Tibial nerve (tissue), 3 donors: ENCODE results near the gene SHISA8.

ENCODE experiments used
- POLR2A ChIP-seq, 2 donors: fragments of 450-650 bp; IDR thresholded peaks; one replicate each; pipeline ENCODE4 v1.6.1; 2017; ENCODE audit warnings: antibody characterized with exemption in 2 of 2, mild to moderate bottlenecking in 2 of 2, moderate library complexity in 2 of 2
- TF ChIP-seq, protein P1 (sequence below), 5 experiments: fragments of 200-600 bp in 3 of 5; fragments of 450-650 bp in 2 of 5; sonication (generic) in 3 of 5; IDR thresholded peaks; one replicate each; pipeline ENCODE4 v1.5.1; 2016 to 2019; ENCODE audit warnings: antibody characterized with exemption in 5 of 5, mild to moderate bottlenecking in 3 of 5, moderate library complexity in 2 of 5

DNA sequence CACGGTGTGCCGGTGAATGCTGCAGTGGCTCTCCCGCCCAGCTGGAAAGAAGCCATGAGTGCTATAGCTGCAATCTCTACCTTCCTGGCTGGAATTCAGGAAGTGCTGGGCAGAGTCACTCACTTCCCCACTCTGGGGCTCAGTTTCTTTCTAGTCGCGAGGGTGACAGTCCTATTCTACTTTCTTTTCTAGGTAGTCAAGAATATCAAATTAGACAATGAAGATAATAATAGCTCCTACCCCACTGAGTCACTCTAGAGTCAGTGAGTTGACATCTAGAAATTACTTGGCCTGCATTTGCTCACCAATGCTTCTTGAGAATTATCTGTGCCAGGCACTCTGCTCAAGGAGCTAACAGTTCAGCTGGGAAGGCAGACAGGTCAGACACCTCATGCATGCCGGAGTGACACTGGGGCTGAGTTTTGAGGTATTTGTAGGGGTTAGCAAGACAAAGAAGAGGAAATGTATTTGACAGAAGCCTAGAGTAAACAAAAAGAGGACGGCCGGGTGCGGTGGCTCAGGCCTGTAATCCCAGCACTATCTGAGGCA, 28.9 kb upstream of the SHISA8 start:
- TF ChIP-seq, protein P1, sequence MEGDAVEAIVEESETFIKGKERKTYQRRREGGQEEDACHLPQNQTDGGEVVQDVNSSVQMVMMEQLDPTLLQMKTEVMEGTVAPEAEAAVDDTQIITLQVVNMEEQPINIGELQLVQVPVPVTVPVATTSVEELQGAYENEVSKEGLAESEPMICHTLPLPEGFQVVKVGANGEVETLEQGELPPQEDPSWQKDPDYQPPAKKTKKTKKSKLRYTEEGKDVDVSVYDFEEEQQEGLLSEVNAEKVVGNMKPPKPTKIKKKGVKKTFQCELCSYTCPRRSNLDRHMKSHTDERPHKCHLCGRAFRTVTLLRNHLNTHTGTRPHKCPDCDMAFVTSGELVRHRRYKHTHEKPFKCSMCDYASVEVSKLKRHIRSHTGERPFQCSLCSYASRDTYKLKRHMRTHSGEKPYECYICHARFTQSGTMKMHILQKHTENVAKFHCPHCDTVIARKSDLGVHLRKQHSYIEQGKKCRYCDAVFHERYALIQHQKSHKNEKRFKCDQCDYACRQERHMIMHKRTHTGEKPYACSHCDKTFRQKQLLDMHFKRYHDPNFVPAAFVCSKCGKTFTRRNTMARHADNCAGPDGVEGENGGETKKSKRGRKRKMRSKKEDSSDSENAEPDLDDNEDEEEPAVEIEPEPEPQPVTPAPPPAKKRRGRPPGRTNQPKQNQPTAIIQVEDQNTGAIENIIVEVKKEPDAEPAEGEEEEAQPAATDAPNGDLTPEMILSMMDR (IDR thresholded peaks at IDR 0.05) = no peak
- no peak for TF ChIP-seq POLR2A (IDR thresholded peaks at IDR 0.05)
